ENCODE measurements around the gene ANKRD13A.
"Not testable (repeated sequence)": the region's sequence is repeated elsewhere in the genome, so short reads cannot be mapped to it uniquely, and the experiment has no call there.

The ANKRD13A gene

DNA sequence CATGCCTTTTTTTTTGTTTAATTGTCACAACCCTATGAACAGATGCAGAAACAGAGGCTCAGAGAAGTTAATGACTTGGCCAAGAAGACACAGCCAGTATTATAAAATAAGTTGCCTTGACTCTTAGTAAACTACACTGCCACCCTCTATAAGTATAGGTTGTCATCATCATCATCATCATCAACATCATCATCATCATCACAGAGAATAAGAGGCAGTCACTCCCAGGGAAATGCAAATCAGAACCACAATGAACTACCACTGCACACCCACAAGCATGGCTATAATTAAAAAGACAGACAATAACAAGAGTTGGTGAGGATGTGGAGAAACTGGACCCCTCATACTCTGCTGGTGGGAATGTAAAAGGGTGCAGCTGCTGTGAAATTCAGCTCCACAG, 72.3 kb downstream of the ANKRD13A start:
- H3K4me3 ChIP-seq (ENCODE audit: low read depth, low read length) = no peak overlapping the region
- DNase-seq (ENCODE audit: low read depth) = no peak
- TF ChIP-seq, protein P1, sequence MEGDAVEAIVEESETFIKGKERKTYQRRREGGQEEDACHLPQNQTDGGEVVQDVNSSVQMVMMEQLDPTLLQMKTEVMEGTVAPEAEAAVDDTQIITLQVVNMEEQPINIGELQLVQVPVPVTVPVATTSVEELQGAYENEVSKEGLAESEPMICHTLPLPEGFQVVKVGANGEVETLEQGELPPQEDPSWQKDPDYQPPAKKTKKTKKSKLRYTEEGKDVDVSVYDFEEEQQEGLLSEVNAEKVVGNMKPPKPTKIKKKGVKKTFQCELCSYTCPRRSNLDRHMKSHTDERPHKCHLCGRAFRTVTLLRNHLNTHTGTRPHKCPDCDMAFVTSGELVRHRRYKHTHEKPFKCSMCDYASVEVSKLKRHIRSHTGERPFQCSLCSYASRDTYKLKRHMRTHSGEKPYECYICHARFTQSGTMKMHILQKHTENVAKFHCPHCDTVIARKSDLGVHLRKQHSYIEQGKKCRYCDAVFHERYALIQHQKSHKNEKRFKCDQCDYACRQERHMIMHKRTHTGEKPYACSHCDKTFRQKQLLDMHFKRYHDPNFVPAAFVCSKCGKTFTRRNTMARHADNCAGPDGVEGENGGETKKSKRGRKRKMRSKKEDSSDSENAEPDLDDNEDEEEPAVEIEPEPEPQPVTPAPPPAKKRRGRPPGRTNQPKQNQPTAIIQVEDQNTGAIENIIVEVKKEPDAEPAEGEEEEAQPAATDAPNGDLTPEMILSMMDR (IDR thresholded peaks at IDR 0.05; ENCODE audit: low read depth, low read length, missing control alignments) = no peak

DNA sequence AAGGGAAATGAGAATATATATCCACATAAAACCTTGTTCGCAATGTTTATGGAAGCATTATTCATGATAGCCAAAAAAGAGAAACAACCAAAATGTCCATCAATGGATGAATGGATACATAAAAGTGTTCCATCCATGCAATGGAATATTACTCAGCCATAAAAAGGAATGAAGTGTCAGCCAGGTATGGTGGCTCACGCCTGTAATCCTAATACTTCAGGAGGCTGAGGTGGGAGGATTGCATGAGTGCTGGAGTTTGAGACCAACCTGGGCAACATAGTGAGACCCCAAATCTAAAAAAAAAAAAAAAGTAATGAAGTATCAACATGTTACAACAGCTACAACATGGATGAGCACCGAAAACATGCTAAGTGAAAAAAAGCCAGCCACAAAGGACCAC, 72.7 kb downstream of the ANKRD13A start:
- no peak overlapping the region for H3K4me3 ChIP-seq (ENCODE audit: low read depth, low read length)
- DNase-seq (ENCODE audit: low read depth) = no peak
- TF ChIP-seq, protein P1 (IDR thresholded peaks at IDR 0.05; ENCODE audit: low read depth, low read length, missing control alignments) = no peak

DNA sequence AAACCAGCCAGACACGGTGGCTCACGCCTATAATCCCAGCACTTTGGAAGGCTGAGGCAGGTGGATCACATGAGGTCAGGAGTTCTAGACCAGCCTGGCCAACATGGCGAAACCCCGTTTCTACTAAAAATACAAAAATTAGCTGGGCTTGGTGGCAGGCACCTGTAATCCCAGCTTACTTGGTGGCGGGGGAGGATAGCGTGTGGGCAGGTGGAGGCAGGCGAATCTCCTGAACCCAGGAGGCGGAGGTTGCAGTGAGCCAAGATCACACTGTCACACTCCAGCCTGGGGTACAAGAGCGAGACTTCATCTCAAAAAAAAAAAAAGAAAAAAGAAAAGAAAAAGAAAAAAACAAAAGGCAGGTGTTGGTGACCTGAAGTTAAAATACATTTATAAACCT, 73.4 kb downstream of the ANKRD13A start:
- H3K4me3 ChIP-seq (ENCODE audit: low read depth, low read length) = peak overlapping the region; percentile 38; the same call in 1 of the 2 replicates
- DNase-seq (ENCODE audit: low read depth) = not testable (repeated sequence)

DNA sequence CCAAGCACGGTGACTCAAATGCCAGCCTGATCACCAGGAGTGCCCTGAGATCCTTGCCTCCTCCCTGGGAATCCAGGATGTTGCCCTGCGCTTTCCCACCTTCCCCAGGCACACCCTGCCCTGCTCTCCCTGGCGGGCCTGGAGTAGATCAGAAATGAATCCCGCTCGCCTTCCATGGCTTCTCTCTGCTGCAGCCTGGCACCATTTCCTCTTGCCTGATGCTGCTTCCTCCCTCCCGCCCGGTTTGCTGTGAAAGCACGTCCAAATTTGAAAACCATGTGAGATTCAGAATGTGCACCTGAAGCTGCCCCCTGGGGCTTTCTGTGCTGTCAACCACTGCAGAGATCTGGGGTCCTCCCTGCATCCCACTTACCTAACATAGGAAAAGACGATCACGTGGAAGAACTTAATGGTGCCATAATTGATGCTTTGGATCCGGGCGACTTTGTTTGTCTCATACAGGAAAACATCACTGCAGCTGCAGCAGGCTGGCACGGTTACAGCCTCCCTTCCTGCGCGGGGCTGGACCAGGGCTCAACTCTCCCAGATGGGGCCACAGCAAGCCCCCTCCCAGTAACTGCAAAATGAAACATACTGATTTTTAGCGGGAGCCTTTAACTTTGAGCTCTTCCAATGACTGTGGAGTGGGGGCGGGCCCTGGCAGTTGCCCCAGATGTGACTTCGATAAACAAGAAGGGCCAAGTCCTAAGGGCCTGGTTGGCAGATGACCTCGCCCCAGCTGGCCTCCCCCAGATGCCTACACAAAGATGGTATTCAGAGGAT, 74.0 kb downstream of the ANKRD13A start:
- TF ChIP-seq, protein P1 (IDR thresholded peaks at IDR 0.05; ENCODE audit: low read depth, low read length, missing control alignments) = no peak
- no peak for DNase-seq (ENCODE audit: low read depth)
- H3K4me3 ChIP-seq (ENCODE audit: low read depth, low read length) = peak overlapping the region; percentile 38

DNA sequence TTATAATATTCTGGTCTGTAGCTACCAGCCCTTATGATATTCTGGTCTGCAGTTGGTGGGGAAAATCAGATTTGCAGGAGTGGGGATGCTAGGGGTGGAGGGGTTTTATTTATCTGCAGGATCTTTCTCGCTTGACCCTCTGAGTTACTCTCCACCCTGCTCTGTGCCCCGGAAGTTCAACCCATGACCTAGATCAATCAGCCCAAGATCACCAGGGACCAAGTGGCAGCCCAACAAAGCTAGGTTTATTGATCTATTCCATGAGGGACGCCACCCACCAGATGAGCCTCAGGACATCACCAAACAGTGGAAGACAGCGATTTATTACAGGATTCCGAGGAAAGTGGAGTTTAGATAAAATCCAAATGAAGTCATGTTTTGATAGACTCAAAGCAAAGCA, 74.9 kb downstream of the ANKRD13A start:
- H3K4me3 ChIP-seq (ENCODE audit: low read depth, low read length) = no peak overlapping the region
- TF ChIP-seq, protein P1 (IDR thresholded peaks at IDR 0.05; ENCODE audit: low read depth, low read length, missing control alignments) = no peak
- DNase-seq (ENCODE audit: low read depth) = no peak

DNA sequence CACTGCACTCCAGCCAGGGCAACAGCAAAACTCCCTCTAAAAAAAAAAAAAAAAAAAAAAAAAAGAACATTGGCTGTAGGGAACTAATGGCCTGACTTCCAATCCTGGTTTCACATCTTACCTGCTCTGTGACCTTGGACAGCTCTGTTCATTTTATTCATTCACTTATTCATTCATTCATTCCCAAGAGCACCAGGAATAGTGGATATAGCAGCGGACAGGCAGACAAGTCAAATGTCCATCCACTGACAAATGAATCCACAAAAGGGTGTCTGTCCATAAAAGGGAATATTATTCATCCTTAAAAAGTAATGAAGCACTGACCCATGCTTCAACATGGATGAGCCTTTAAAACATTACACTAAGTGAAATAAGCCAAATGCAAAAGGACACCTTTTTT, 76.7 kb downstream of the ANKRD13A start:
- H3K4me3 ChIP-seq (ENCODE audit: low read depth, low read length) = no peak overlapping the region
- DNase-seq (ENCODE audit: low read depth) = no peak
- TF ChIP-seq, protein P1 (IDR thresholded peaks at IDR 0.05; ENCODE audit: low read depth, low read length, missing control alignments) = no peak

DNA sequence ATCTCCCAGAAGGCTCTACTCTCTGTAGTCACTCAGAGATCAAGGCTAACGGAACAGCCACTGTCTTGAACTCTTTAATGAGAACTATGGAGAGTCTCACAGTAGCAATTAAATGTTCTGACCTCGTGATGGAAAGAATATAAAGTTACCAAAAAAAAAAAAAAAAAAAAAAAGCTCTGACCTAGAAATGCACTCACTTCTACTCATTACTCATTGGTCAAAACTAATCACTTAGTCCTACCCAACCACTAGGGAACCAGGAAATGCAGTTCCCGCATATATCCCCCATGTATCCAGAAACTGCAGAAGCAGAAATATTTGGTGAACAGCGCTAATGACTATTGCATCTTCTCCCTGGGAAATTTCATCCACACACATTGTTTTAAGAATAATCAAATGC, 78.6 kb downstream of the ANKRD13A start:
- TF ChIP-seq, protein P1 (IDR thresholded peaks at IDR 0.05; ENCODE audit: low read depth, low read length, missing control alignments) = no peak
- H3K4me3 ChIP-seq (ENCODE audit: low read depth, low read length) = no peak overlapping the region
- DNase-seq (ENCODE audit: low read depth) = no peak

All from GM12864 (cell line).